Measurements from ENCODE around the gene CELA3B. TPM values are rescaled to one million over a fixed set of nuclear protein-coding genes. Genes with fewer than 3 reads are reported as not detected.

CELA3B gene
- total RNA-seq, 1 experiment from 2014 or later = 4.4 TPM

- no peaks in the 10 kb centered on the region for H3K9me3 Mint-ChIP-seq
- CTCF ChIA-PET = interaction anchor here (0.6 kb wide), 1 partner anchor 1256 kb away, joined by 3 read pairs; no protein-coding TSS in a partner anchor
- no peak overlapping the region for H3K4me3 Mint-ChIP-seq
- POLR2A ChIA-PET = interaction anchor here (1.3 kb wide), 1 partner anchor 11 kb away, joined by 3 read pairs; no protein-coding TSS in a partner anchor
- H3K27ac Mint-ChIP-seq = no peak overlapping the region
- no peak for ATAC-seq
- no peak for DNase-seq (ENCODE audit: low spot score)
- TF ChIP-seq ZBTB21 (CRISPR knock-in tag; IDR thresholded peaks at IDR 0.05; ENCODE audit: borderline replicate concordance) = no peak
- no peak for TF ChIP-seq ZNF671 (CRISPR knock-in tag; IDR thresholded peaks at IDR 0.05)
- peaks cover 32% of the 10 kb centered on the region for H3K4me1 Mint-ChIP-seq
- no peaks in the 10 kb centered on the region for H3K36me3 Mint-ChIP-seq
- no peaks in the 10 kb centered on the region for H3K27me3 Mint-ChIP-seq (ENCODE audit: low read depth)
Measured at GRCh38 chr1:21955058-21955457, 21.8 kb upstream of the CELA3B start.

GRCh38 chr1:21955501-21956281 lies 21.1 kb upstream of the CELA3B start:
- Mint-ChIP-seq H3K4me3 (no peak overlapping the region), H3K9me3 (no peaks in the 10 kb centered on the region), H3K4me1 (peaks cover 32% of the 10 kb centered on the region), H3K36me3 (no peaks in the 10 kb centered on the region), H3K27me3 (ENCODE audit: low read depth) (no peaks in the 10 kb centered on the region), H3K27ac (no peak overlapping the region)
- ChIA-PET CTCF (interaction anchor here (0.6 kb wide), 2 partner anchors 10 to 102 kb away, joined by 3 to 5 read pairs; no protein-coding TSS in a partner anchor), POLR2A (interaction anchor here (0.7 to 1.3 kb wide), 2 partner anchors 11 to 19 kb away, joined by 3 read pairs; partner anchors contain the start of gene HSPG2)
- ATAC-seq (peak; percentile 64), DNase-seq (ENCODE audit: low spot score) (no peak)
- TF ChIP-seq PRRX2 (CRISPR knock-in tag; IDR thresholded peaks at IDR 0.05) = no peak
- TF ChIP-seq NFYB (CRISPR knock-in tag; conservative IDR thresholded peaks at IDR 0.05; ENCODE audit: low read depth) = no peak
- no peak for TF ChIP-seq ZNF232 (CRISPR knock-in tag; IDR thresholded peaks at IDR 0.05)
- TF ChIP-seq, protein P1, sequence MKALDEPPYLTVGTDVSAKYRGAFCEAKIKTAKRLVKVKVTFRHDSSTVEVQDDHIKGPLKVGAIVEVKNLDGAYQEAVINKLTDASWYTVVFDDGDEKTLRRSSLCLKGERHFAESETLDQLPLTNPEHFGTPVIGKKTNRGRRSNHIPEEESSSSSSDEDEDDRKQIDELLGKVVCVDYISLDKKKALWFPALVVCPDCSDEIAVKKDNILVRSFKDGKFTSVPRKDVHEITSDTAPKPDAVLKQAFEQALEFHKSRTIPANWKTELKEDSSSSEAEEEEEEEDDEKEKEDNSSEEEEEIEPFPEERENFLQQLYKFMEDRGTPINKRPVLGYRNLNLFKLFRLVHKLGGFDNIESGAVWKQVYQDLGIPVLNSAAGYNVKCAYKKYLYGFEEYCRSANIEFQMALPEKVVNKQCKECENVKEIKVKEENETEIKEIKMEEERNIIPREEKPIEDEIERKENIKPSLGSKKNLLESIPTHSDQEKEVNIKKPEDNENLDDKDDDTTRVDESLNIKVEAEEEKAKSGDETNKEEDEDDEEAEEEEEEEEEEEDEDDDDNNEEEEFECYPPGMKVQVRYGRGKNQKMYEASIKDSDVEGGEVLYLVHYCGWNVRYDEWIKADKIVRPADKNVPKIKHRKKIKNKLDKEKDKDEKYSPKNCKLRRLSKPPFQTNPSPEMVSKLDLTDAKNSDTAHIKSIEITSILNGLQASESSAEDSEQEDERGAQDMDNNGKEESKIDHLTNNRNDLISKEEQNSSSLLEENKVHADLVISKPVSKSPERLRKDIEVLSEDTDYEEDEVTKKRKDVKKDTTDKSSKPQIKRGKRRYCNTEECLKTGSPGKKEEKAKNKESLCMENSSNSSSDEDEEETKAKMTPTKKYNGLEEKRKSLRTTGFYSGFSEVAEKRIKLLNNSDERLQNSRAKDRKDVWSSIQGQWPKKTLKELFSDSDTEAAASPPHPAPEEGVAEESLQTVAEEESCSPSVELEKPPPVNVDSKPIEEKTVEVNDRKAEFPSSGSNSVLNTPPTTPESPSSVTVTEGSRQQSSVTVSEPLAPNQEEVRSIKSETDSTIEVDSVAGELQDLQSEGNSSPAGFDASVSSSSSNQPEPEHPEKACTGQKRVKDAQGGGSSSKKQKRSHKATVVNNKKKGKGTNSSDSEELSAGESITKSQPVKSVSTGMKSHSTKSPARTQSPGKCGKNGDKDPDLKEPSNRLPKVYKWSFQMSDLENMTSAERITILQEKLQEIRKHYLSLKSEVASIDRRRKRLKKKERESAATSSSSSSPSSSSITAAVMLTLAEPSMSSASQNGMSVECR (CRISPR knock-in tag; IDR thresholded peaks at IDR 0.05; ENCODE audit: borderline replicate concordance) = no peak
- TF ChIP-seq EMX1 (CRISPR knock-in tag; IDR thresholded peaks at IDR 0.05) = no peak
- no peak for TF ChIP-seq CREM (CRISPR knock-in tag; IDR thresholded peaks at IDR 0.05)

DNA sequence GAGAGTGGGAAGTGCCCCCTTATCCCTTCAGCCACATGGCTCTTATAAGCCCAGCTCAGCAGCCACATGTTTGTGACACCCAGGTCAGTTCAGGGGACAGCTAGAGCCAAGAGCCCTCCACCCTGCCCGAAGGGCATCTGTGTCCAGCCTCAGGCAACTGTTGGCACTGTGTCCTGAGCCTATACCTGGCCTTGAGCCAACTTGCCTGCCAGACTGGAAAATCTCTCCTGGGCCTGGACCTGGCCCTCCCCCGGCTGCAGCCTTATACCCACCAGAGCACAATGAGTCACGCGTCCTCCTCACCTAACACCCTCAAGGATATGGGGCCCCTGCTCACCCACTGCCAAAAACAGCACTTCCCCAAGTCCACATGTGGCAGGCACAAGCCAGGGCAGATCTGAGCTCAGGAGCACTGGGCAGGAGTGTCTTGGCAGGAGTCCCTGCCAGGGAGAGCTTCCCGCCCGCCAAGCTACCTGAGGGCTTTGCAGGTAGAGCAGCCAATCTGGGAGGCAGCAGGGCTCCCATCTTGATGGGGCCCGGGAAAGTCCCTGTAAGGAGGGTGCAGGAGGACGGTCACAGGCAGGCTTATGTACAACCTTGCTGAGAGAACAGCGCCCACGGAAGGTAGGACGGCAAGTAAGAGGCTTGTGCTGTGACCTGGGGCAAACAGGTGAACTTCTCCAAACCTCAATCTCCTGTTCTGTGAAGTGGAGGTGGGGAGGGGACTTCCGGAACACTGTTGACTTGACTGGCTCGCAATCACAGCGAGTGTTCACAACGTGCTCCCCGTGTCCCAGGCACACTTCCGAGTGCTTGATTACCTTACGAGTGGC lies 19.9 kb upstream of the CELA3B start:
- ATAC-seq = no peak
- no peak overlapping the region for H3K4me3 Mint-ChIP-seq
- H3K4me1 Mint-ChIP-seq = peaks cover 32% of the 10 kb centered on the region
- no peaks in the 10 kb centered on the region for H3K27me3 Mint-ChIP-seq (ENCODE audit: low read depth)
- no peaks in the 10 kb centered on the region for H3K36me3 Mint-ChIP-seq
- no peak for TF ChIP-seq NFYB (CRISPR knock-in tag; conservative IDR thresholded peaks at IDR 0.05; ENCODE audit: low read depth)
- no peak for TF ChIP-seq GRHL2 (CRISPR knock-in tag; IDR thresholded peaks at IDR 0.05; ENCODE audit: insufficient replicate concordance, severe bottlenecking)
- no peak for TF ChIP-seq NR1H2 (CRISPR knock-in tag; IDR thresholded peaks at IDR 0.05)
- TF ChIP-seq FOXP1 (CRISPR knock-in tag; IDR thresholded peaks at IDR 0.05; ENCODE audit: borderline replicate concordance) = 0 out of 2 replicates have a peak, but pooled peaks have one; percentile 58
- no peak for DNase-seq (ENCODE audit: low spot score)
- H3K9me3 Mint-ChIP-seq = no peaks in the 10 kb centered on the region
- POLR2A ChIA-PET = interaction anchor here (0.7 kb wide), 1 partner anchor 20 kb away, joined by 3 read pairs; the partner anchor contains the start of gene HSPG2
- no peak overlapping the region for H3K27ac Mint-ChIP-seq
- CTCF ChIA-PET = interaction anchor here (0.6 to 0.9 kb wide), 4 partner anchors 11 to 687 kb away, joined by 3 to 5 read pairs (median 3); no protein-coding TSS in a partner anchor

DNA sequence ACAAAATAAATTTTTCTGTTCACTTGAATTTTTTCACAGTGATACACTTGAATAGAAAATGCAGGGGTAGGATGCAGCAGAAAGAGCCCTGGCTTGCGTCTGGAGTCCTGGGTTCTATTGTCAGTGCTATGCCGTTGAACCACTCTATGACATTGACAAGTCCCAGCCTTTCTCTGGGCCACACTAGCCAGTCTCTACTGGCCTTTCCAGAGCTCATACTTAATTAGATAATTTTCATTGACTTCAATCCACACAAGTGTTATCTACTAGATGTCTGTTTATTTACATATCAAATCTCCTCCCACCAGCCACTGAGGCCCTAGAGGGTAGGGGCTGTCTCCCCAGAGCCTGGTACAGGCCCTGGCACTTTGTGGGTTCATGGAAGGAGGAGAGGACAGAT lies 15.5 kb upstream of the CELA3B start:
- ATAC-seq = no peak
- POLR2A ChIA-PET = no interaction called here

More for the DNA sequence above, 15.5 kb upstream of the CELA3B start:
- H3K4me1 Mint-ChIP-seq = peaks cover 22% of the 10 kb centered on the region
- CTCF ChIA-PET = no interaction called here
- no peak for DNase-seq (ENCODE audit: low spot score)
- H3K27ac Mint-ChIP-seq = no peak overlapping the region
- H3K9me3 Mint-ChIP-seq = no peaks in the 10 kb centered on the region
- no peak overlapping the region for H3K4me3 Mint-ChIP-seq
- TF ChIP-seq, protein P2, sequence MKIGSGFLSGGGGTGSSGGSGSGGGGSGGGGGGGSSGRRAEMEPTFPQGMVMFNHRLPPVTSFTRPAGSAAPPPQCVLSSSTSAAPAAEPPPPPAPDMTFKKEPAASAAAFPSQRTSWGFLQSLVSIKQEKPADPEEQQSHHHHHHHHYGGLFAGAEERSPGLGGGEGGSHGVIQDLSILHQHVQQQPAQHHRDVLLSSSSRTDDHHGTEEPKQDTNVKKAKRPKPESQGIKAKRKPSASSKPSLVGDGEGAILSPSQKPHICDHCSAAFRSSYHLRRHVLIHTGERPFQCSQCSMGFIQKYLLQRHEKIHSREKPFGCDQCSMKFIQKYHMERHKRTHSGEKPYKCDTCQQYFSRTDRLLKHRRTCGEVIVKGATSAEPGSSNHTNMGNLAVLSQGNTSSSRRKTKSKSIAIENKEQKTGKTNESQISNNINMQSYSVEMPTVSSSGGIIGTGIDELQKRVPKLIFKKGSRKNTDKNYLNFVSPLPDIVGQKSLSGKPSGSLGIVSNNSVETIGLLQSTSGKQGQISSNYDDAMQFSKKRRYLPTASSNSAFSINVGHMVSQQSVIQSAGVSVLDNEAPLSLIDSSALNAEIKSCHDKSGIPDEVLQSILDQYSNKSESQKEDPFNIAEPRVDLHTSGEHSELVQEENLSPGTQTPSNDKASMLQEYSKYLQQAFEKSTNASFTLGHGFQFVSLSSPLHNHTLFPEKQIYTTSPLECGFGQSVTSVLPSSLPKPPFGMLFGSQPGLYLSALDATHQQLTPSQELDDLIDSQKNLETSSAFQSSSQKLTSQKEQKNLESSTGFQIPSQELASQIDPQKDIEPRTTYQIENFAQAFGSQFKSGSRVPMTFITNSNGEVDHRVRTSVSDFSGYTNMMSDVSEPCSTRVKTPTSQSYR (CRISPR knock-in tag; IDR thresholded peaks at IDR 0.05) = no peak
- TF ChIP-seq JUN (CRISPR knock-in tag; IDR thresholded peaks at IDR 0.05) (no peak), SOX15 (CRISPR knock-in tag; IDR thresholded peaks at IDR 0.05) (no peak), SP1 (CRISPR knock-in tag; conservative IDR thresholded peaks at IDR 0.05) (no peak), NR2C2 (CRISPR knock-in tag; IDR thresholded peaks at IDR 0.05) (no peak)
- H3K36me3 Mint-ChIP-seq = no peaks in the 10 kb centered on the region
- no peaks in the 10 kb centered on the region for H3K27me3 Mint-ChIP-seq (ENCODE audit: low read depth)

Measured in WTC11 (cell line).